NCI-H2196 (cell line): ENCODE data around the gene CCDC85A.

ENCODE experiments used
- DNase-seq: peaks from one replicate; lab custom pipeline; 2025; ENCODE audit not compliant: unreplicated experiment; lab: John Stamatoyannopoulos, UW

Gene CCDC85A

GRCh38 chr2:56234241-56234640 lies 50.5 kb downstream of the CCDC85A start:
- DNase-seq: no peak

- no peak for DNase-seq
Observed at GRCh38 chr2:56239030-56239429, 55.2 kb downstream of the CCDC85A start.

- no peak for DNase-seq
Observed at GRCh38 chr2:56239437-56239836, 55.6 kb downstream of the CCDC85A start.

- no peak for DNase-seq
Observed at GRCh38 chr2:56240210-56240609, 56.4 kb downstream of the CCDC85A start.

- DNase-seq: no peak
Observed at GRCh38 chr2:56244506-56244905, 60.7 kb downstream of the CCDC85A start.

GRCh38 chr2:56244911-56245530 lies 61.2 kb downstream of the CCDC85A start:
- no peak for DNase-seq

- no peak for DNase-seq
Observed at GRCh38 chr2:56248965-56249742, 65.4 kb downstream of the CCDC85A start.

- no peak for DNase-seq
Observed at GRCh38 chr2:56250153-56250729, 66.5 kb downstream of the CCDC85A start.

- no peak for DNase-seq
Observed at GRCh38 chr2:56260415-56260814, 76.6 kb downstream of the CCDC85A start.

- DNase-seq: no peak
Observed at GRCh38 chr2:56262241-56262640, 78.5 kb downstream of the CCDC85A start.

- no peak for DNase-seq
Observed at GRCh38 chr2:56263876-56264275, 80.1 kb downstream of the CCDC85A start.

- DNase-seq: no peak
Observed at GRCh38 chr2:56266761-56267414, 83.1 kb downstream of the CCDC85A start.

- DNase-seq: no peak
Observed at GRCh38 chr2:56267415-56267788, 83.6 kb downstream of the CCDC85A start.

GRCh38 chr2:56268856-56269255 lies 85.1 kb downstream of the CCDC85A start:
- DNase-seq: no peak

GRCh38 chr2:56271275-56271674 lies 87.5 kb downstream of the CCDC85A start:
- no peak for DNase-seq

GRCh38 chr2:56285224-56285623 lies 101.4 kb downstream of the CCDC85A start:
- no peak for DNase-seq

GRCh38 chr2:56286936-56287335 lies 103.1 kb downstream of the CCDC85A start:
- DNase-seq: no peak

GRCh38 chr2:56287508-56287907 lies 103.7 kb downstream of the CCDC85A start:
- no peak for DNase-seq

GRCh38 chr2:56287974-56288373 lies 104.2 kb downstream of the CCDC85A start:
- DNase-seq: no peak

GRCh38 chr2:56288838-56289580 lies 105.2 kb downstream of the CCDC85A start:
- DNase-seq: no peak

- DNase-seq: no peak
Observed at GRCh38 chr2:56291711-56292110, 107.9 kb downstream of the CCDC85A start.
